ENCODE results near the gene PPIA. TPM values are rescaled to one million over a fixed set of nuclear protein-coding genes. Genes with fewer than 3 reads are reported as not detected.
"Not testable (repeated sequence)": the region's sequence is repeated elsewhere in the genome, so short reads cannot be mapped to it uniquely, and the experiment has no call there.

The PPIA gene
- total RNA-seq, 2 experiments from 2014 or later: 2,824 to 2,882 TPM

DNA sequence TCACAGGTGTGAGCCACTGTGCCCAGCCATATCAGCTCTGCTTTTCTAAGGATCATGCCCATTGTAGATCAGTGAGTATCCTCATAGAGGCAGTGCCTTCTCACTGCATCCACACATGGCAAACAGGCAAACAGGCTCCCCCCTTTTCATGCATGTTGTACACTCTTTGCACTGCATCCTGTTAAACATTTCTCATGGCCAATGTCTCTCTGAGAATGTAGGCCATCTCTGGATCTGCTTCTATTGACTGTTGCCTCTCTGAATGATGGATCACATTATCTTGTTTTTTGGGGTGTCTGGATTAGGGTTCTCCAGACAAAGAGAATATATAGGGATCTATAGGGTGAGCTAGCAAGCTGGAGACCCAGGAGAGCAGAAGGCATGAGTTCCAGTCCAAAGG lies 13.1 kb upstream of the PPIA start:
- Mint-ChIP-seq H3K4me1 (ENCODE audit: low read depth) (no peaks in the 10 kb centered on the region), H3K9me3 (peaks cover 6% of the 10 kb centered on the region), H3K27ac (no peak overlapping the region), H3K27me3 (no peaks in the 10 kb centered on the region), H3K36me3 (ENCODE audit: low read depth) (no peaks in the 10 kb centered on the region), H3K4me3 (no peak overlapping the region)
- DNase-seq: no peak
- POLR2A ChIA-PET: no interaction called here
- TF ChIP-seq, protein P1, sequence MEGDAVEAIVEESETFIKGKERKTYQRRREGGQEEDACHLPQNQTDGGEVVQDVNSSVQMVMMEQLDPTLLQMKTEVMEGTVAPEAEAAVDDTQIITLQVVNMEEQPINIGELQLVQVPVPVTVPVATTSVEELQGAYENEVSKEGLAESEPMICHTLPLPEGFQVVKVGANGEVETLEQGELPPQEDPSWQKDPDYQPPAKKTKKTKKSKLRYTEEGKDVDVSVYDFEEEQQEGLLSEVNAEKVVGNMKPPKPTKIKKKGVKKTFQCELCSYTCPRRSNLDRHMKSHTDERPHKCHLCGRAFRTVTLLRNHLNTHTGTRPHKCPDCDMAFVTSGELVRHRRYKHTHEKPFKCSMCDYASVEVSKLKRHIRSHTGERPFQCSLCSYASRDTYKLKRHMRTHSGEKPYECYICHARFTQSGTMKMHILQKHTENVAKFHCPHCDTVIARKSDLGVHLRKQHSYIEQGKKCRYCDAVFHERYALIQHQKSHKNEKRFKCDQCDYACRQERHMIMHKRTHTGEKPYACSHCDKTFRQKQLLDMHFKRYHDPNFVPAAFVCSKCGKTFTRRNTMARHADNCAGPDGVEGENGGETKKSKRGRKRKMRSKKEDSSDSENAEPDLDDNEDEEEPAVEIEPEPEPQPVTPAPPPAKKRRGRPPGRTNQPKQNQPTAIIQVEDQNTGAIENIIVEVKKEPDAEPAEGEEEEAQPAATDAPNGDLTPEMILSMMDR (IDR thresholded peaks at IDR 0.05): no peak
- CTCF ChIA-PET: no interaction called here
- intact Hi-C loops (cut with micrococcal nuclease): no loop called here
- ATAC-seq: no peak

DNA sequence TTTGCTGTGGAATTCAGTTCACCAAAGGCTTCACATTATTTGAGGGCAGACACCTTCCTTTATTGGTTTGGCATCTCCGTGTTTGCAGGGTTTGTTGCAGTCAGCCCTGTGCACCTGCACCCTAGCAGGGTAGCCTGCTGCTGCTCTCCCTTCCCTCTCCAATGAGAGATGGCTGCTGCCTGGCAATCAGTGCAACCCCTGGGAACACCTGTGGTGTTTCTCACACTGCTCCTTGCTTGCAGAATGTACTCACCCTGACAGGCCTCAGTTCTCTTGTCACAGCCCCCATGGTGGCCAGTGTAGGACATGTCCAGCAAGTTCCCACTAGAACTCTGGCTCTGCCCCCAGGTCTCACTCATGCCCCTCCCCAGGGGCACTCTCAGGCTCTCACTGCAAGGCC lies 12.1 kb upstream of the PPIA start:
- DNase-seq (no peak), ATAC-seq (no peak)
- TF ChIP-seq, protein P1 (IDR thresholded peaks at IDR 0.05): no peak
- H3K4me1 Mint-ChIP-seq (ENCODE audit: low read depth): no peaks in the 10 kb centered on the region
- ChIA-PET CTCF (no interaction called here), POLR2A (no interaction called here)
- H3K4me3 Mint-ChIP-seq: no peak overlapping the region
- H3K27ac Mint-ChIP-seq: no peak overlapping the region
- H3K36me3 Mint-ChIP-seq (ENCODE audit: low read depth): no peaks in the 10 kb centered on the region
- H3K27me3 Mint-ChIP-seq: no peaks in the 10 kb centered on the region
- H3K9me3 Mint-ChIP-seq: peaks cover 6% of the 10 kb centered on the region
- intact Hi-C loops (cut with micrococcal nuclease): no loop called here

DNA sequence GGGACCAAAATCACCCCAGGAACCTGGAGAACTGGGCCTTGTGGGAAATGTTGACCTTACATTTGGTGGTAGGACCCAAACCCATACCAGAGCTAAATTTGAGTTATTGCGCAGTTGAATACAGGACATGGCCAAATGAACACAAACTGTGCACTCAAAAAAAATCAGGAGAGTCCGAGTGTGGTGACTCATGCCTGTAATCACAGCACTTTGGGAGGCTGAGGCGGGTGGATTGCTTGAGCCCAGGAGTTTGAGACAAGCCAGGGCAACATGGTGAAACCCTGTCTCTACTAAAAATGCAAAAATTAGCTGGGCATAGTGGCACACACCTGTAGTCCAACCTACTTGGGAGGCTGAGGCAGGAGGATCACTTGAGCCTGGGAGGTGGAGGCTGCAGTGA lies 11.3 kb upstream of the PPIA start:
- H3K4me3 Mint-ChIP-seq; ATAC-seq; H3K9me3 Mint-ChIP-seq; H3K27me3 Mint-ChIP-seq; DNase-seq; intact Hi-C loops (cut with micrococcal nuclease); H3K4me1 Mint-ChIP-seq (ENCODE audit: low read depth); CTCF ChIA-PET; POLR2A ChIA-PET; H3K36me3 Mint-ChIP-seq (ENCODE audit: low read depth); H3K27ac Mint-ChIP-seq: not testable (repeated sequence)

DNA sequence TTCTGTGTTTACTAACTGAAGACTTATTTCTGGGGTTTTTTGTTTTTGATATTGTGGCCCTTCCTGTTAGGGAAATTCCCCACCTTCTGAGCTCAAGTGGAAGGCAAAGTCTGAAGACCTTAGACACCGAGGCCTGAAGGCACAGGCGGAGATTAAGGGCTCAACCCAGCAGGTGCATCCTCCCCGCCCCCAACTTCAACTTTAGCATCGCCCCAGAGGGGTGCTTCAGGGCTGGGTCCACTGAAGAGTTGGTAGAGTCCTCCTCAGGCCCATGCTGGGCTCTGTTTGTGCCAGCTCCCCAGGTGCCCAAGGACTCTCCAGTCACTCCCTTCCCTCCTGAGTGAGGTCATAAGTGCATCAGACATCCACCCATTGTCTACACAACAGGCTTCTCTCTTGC lies 9.4 kb upstream of the PPIA start:
- Mint-ChIP-seq H3K36me3 (ENCODE audit: low read depth) (no peaks in the 10 kb centered on the region), H3K9me3 (peaks cover 6% of the 10 kb centered on the region), H3K4me3 (no peak overlapping the region), H3K27ac (no peak overlapping the region), H3K27me3 (no peaks in the 10 kb centered on the region), H3K4me1 (ENCODE audit: low read depth) (no peaks in the 10 kb centered on the region)
- peak; percentile 37 for ATAC-seq
- TF ChIP-seq, protein P1 (IDR thresholded peaks at IDR 0.05): no peak
- intact Hi-C loops (cut with micrococcal nuclease): no loop called here
- POLR2A ChIA-PET: interaction anchor here (1.6 kb wide), 1 partner anchor 11 kb away, joined by 4 read pairs; no protein-coding TSS in a partner anchor
- CTCF ChIA-PET: interaction anchor here (1.1 kb wide), 1 partner anchor 155 kb away, joined by 3 read pairs; no protein-coding TSS in a partner anchor
- DNase-seq: no peak

DNA sequence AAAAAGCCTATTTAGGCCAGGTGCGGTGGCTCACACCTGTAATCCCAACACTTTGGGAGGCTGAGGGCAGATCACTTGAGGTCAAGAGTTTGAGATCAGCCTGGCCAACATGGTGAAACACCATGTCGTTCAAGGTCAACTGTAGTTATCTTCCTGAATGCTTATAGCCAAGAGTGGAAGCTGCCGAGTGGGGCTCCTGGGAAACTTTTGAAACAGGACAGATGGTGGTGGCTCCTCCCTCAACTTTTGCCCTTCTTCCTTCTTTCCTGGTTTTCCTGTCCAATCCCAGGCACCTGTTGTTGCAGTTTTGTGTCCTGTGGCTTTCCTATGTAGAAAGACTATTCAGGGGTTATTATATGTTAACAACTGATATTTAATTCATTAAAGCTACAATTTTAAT lies 8.7 kb upstream of the PPIA start:
- TF ChIP-seq, protein P1 (IDR thresholded peaks at IDR 0.05): no peak
- Mint-ChIP-seq H3K36me3 (ENCODE audit: low read depth) (no peaks in the 10 kb centered on the region), H3K4me3 (no peak overlapping the region), H3K4me1 (ENCODE audit: low read depth) (no peaks in the 10 kb centered on the region), H3K27me3 (no peaks in the 10 kb centered on the region), H3K9me3 (peaks cover 6% of the 10 kb centered on the region), H3K27ac (no peak overlapping the region)
- ChIA-PET POLR2A (interaction anchor here (0.6 kb wide), 1 partner anchor 15 kb away, joined by 3 read pairs; no protein-coding TSS in a partner anchor), CTCF (no interaction called here)
- intact Hi-C loops (cut with micrococcal nuclease): no loop called here
- ATAC-seq (no peak), DNase-seq (no peak)

DNA sequence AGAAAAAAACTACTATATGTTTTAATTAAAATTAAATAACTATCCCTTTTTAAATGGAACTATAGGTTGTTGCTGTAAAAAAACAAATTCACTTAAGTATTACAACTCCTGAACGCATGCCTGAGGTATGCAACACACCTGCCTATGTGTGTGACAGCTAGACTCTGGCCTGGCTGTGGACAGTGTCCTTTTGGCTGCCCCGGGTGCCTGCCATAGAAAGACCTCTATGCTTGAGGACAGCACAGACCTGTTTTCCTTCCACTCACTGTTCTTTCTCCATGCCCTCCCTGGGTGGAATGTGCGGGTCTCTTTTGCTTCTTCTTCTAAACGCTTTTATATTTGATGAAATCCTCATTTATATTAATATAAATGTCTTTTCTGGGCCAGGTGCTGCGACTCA lies 6.5 kb upstream of the PPIA start:
- TF ChIP-seq, protein P1 (IDR thresholded peaks at IDR 0.05): no peak

More for the DNA sequence above, 6.5 kb upstream of the PPIA start:
- POLR2A ChIA-PET: interaction anchor here (0.5 kb wide), 1 partner anchor 28 kb away, joined by 3 read pairs; no protein-coding TSS in a partner anchor
- Mint-ChIP-seq H3K9me3 (no peaks in the 10 kb centered on the region), H3K27ac (no peak overlapping the region), H3K4me1 (ENCODE audit: low read depth) (no peaks in the 10 kb centered on the region), H3K27me3 (no peaks in the 10 kb centered on the region), H3K36me3 (ENCODE audit: low read depth) (no peaks in the 10 kb centered on the region), H3K4me3 (no peak overlapping the region)
- intact Hi-C loops (cut with micrococcal nuclease): no loop called here
- CTCF ChIA-PET: interaction anchor here (0.8 kb wide), 1 partner anchor 16 kb away, joined by 3 read pairs; no protein-coding TSS in a partner anchor
- ATAC-seq (no peak), DNase-seq (no peak)
